HG03175 (cell line): Measurements from ENCODE around the gene NDUFB10.

Experiments used
- ATAC-seq: cut with Tn5 transposase; IDR thresholded peaks from one replicate; pipeline ENCODE4 v1.9.1; 2021; ENCODE audit warnings: mild to moderate bottlenecking, moderate library complexity; ENCODE audit not compliant: unreplicated experiment

Gene NDUFB10

GRCh38 chr16:1965396-1966001 is 6.2 kb downstream of the NDUFB10 start:
- no peak for ATAC-seq

GRCh38 chr16:1966460-1966859 is 7.1 kb downstream of the NDUFB10 start, which contains the start of gene RNF151:
RNF151 (plus strand) TSS chr16:1966856; CDS start chr16:1966882, 26 bp downstream.
- ATAC-seq = no peak

GRCh38 chr16:1968146-1968953 is 9.0 kb downstream of the NDUFB10 start:
- no peak for ATAC-seq

- peak; percentile 86 for ATAC-seq
Observed at GRCh38 chr16:1971796-1972489, 12.6 kb downstream of the NDUFB10 start, which contains the start of gene TBL3. TBL3 (plus strand) TSS chr16:1972053; CDS start chr16:1972165, 112 bp downstream.

- no peak for ATAC-seq
Observed at GRCh38 chr16:1972490-1972877, 13.1 kb downstream of the NDUFB10 start.

GRCh38 chr16:1973461-1974156 is 14.3 kb downstream of the NDUFB10 start:
- ATAC-seq = no peak

- ATAC-seq = no peak
Observed at GRCh38 chr16:1974157-1975070, 15.1 kb downstream of the NDUFB10 start.

- ATAC-seq = no peak
Observed at GRCh38 chr16:1975432-1976215, 16.3 kb downstream of the NDUFB10 start.

- no peak for ATAC-seq
Observed at GRCh38 chr16:1976216-1976520, 16.8 kb downstream of the NDUFB10 start.

- no peak for ATAC-seq
Observed at GRCh38 chr16:1976951-1977874, 17.9 kb downstream of the NDUFB10 start.

GRCh38 chr16:1977875-1978268 is 18.5 kb downstream of the NDUFB10 start:
- ATAC-seq = no peak

GRCh38 chr16:1978476-1979120 is 19.3 kb downstream of the NDUFB10 start:
- no peak for ATAC-seq

- ATAC-seq = no peak
Observed at GRCh38 chr16:1979271-1980029, 20.1 kb downstream of the NDUFB10 start.

- ATAC-seq = no peak
Observed at GRCh38 chr16:1980030-1980769, 20.9 kb downstream of the NDUFB10 start.

GRCh38 chr16:1980770-1981087 is 21.4 kb downstream of the NDUFB10 start:
- no peak for ATAC-seq

- ATAC-seq = no peak
Observed at GRCh38 chr16:1981398-1981836, 22.1 kb downstream of the NDUFB10 start, which contains the start of gene NOXO1. NOXO1 (minus strand) TSS chr16:1981469; CDS start chr16:1981179, 290 bp downstream.
